ENCODE results near the gene NCK2.

NCK2 gene

DNA sequence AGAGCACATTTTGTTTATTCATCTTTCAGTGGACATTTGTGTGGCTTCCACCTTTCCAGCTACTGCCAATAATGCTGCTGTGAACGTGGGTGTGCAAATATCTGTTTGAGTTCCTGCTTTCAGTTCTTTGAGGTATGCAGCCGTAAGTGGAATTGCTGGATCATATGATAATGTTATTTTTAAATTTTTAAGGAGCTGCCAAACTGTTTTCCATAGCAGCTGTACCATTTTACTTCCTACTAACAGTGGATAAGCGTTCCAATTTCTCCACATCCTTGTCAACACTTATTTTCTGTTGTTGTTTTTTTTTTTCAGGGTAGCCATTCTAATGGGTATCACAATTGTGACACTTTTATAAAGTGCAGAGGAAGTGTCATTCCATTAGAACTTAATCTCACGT is 162.5 kb downstream of the NCK2 start:
- TF ChIP-seq, protein P1, sequence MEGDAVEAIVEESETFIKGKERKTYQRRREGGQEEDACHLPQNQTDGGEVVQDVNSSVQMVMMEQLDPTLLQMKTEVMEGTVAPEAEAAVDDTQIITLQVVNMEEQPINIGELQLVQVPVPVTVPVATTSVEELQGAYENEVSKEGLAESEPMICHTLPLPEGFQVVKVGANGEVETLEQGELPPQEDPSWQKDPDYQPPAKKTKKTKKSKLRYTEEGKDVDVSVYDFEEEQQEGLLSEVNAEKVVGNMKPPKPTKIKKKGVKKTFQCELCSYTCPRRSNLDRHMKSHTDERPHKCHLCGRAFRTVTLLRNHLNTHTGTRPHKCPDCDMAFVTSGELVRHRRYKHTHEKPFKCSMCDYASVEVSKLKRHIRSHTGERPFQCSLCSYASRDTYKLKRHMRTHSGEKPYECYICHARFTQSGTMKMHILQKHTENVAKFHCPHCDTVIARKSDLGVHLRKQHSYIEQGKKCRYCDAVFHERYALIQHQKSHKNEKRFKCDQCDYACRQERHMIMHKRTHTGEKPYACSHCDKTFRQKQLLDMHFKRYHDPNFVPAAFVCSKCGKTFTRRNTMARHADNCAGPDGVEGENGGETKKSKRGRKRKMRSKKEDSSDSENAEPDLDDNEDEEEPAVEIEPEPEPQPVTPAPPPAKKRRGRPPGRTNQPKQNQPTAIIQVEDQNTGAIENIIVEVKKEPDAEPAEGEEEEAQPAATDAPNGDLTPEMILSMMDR (IDR thresholded peaks at IDR 0.05; ENCODE audit: low read depth, low read length) = no peak
- no peak for DNase-seq (ENCODE audit: extremely low read depth, low read depth)

DNA sequence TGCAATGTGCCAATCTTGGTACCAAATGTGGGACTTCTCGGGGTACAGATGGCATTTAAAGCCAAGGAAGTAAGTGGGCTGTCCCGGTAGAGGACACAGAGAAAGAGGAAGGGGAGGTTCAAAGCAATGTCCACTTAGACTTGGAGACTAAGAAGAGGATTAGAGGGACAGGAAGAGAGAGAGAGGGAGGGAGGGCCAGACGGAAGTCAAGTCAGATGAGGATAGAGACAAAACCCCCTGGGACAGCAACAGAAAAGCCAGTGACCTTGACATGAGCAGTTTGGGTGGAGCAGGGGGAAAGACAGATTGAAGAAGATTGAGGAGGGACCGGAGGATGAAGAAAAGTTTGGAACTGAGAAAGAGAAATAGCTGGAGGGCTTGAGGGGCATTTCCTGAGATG is 164.5 kb downstream of the NCK2 start:
- DNase-seq (ENCODE audit: extremely low read depth, low read depth) = no peak

DNA sequence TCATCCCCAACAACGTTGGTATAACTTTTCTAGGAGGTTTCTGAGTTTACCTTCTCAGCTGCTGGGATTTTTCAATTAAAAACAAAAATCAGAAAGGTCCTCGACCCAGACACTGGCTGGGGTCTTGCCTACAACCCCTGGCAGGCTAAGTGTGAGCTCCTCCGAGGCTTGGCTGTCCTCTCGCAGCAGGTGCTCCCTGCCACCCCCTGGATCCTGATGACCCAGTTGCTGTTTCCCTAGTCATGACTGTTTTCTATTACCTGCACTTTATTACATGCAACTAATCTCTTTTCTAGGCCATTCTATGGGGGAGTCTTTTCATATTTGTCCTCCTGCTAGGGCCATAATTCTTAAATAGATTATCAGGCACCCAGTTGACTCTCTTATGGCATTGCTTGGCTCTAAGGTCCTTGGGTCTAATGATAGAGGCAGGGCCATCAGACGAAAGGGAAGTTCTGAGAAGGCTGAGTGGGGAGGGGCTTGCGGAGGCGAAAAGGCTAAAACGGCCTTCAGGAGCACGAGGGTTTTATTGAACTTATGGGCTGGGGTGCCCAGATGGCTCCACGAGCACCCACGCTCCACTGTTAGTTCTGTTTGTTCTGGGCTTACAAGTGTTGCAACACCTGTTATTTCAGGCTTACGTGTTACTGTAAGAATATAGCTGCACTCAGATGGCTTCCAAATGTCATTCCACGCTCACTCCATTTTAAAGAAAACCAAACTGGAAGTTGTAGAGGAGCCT is 166.0 kb downstream of the NCK2 start:
- TF ChIP-seq, protein P1 (IDR thresholded peaks at IDR 0.05; ENCODE audit: low read depth, low read length) = no peak
- DNase-seq (ENCODE audit: extremely low read depth, low read depth) = no peak

More for the DNA sequence above, 164.5 kb downstream of the NCK2 start:
- TF ChIP-seq, protein P1 (IDR thresholded peaks at IDR 0.05; ENCODE audit: low read depth, low read length) = no peak

DNA sequence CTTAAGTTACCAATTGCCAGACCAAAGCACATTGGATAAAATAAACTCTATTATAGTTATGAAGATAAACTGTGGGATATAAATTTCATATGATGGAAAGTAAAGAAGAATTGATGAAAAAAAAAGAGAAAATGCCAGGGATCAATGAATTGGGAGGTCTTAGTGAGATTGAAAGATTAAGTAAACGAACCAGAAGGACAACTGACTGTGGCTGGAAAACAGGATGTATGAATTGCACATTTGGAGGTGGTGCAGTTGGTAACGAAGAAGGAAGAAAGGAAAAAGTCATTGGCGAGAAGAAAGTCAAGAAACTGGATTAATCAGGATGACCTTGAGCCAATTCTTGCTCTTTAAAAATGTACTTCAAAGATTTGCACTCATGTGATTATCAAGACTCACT is 166.7 kb downstream of the NCK2 start:
- TF ChIP-seq, protein P1 (IDR thresholded peaks at IDR 0.05; ENCODE audit: low read depth, low read length) = no peak
- no peak for DNase-seq (ENCODE audit: extremely low read depth, low read depth)

DNA sequence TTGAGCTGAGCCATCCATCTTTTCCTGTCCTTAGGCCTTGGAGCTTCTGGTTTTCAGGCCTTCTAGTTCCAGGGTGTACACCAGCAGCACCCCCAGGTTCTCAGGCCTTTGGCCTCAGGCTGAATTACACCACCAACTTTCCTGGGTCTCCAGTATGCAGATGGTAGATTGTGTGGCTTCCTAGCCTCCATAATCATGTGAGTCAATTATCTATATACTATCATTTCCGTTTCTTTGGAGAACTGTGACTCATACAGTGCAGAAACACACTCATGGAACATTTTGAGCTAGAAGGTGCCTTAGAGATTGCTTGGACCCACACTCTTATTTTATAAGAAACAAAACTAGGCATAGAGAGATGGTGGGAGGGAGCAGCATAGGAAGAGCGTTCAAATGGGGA is 167.4 kb downstream of the NCK2 start:
- no peak for DNase-seq (ENCODE audit: extremely low read depth, low read depth)
- TF ChIP-seq, protein P1 (IDR thresholded peaks at IDR 0.05; ENCODE audit: low read depth, low read length) = no peak

DNA sequence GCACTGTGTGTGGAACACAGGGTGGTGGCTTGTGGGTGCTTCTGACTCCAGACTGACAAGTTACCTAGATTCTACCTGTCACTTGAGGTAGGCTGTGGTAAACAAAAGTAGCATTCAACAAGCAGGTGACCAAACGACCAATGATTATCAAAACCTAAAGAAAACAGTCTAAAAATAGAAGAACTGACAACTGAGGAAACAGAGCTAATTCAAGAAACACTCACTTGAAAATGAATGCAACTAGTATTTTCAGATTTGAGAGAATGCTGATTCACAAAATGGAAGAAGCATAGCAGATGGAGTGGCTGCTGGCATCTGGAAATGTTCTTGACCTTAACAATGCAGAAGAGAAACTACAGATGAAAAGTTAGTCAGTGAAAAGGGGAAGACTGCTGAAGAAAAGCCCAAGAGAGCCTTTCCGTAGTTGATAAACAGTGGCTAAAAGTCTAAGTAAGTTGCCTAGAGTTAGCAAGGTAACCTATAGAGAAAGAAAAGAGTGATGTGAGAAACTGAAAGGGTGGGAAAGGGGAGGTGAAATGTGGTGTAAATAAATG is 170.4 kb downstream of the NCK2 start:
- DNase-seq (ENCODE audit: extremely low read depth, low read depth) = no peak
- TF ChIP-seq, protein P1 (IDR thresholded peaks at IDR 0.05; ENCODE audit: low read depth, low read length) = no peak

DNA sequence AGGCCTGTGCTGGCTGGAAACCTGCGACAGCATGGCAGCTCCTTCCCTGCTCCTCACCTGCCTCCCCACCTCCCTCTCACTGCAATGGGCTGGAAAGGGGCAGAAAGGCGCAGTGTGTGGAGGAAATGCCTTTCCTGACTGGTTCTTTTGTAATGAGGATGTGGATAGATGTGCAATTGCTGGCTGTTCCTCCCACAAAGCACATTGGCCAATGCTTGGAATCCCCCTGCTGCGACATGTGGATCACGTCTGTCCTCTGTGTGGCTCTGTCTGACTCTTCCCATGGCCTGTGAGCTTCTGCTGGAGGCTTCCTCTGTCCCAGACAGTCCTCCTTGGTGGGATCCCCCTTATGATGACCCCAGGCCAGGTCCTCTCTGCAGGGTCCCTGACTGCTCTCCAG is 172.5 kb downstream of the NCK2 start:
- TF ChIP-seq, protein P1 (IDR thresholded peaks at IDR 0.05; ENCODE audit: low read depth, low read length) = no peak
- DNase-seq (ENCODE audit: extremely low read depth, low read depth) = no peak

Measured in AG09319 (cell line).